HuH-7.5 (cell line): ENCODE results near the gene POTEC.
"Not testable (repeated sequence)": the region's sequence is repeated elsewhere in the genome, so short reads cannot be mapped to it uniquely, and the experiment has no call there.

Experiments used
- DNase-seq: peaks from one replicate; pipeline ENCODE4 v3.0.0; 2011; ENCODE audit warnings: low spot score

The POTEC gene

DNA sequence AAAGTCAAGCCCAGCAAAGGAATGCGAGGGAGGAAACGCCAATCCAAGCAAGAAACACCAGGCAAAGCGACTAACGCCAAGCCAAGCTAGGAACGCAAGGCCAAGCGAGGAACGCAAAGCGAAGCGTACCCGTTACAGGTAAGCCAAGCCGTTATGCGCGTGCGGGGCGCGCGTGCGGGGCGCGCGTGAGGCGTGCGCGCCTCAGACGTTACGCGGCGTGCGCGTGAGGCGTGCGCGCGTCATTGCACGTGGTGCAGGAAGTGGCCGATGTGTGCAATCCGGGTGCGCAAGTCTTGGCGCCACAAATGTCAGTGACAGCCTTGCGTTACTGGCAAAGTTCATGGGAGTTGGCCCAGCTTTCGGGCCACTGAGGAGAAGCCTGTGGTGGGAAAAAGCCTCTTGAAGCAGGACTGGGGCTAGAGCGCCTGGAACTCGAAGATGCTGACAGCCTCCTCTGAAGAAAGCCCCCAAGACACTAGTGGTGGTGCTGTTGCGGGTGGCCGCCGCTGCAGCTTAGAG, at the start of gene POTEC:
TSS of gene POTEC (minus strand) at position 155 of the 519 bp plus-strand sequence. CDS start 454 bp downstream, outside the sequence.
- not testable (repeated sequence) for DNase-seq

DNA sequence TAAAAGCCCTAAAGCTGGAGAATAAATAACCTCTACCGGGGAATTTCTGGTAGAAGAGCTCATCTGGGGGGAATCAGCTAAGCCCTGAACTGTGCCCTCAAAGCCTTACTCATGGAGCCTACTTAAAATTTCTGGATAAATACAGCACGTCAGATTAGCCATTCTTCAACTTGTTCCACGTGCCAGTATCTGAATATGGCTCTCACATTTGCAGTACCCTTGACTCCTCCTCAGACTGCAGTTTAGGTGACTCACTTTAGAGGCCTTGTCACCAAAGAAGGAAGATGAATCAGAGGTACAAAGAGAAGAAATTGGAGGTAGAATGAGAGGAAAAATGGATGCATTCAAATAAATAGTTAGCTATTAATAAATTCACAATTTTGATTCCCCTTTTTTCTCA, 34.6 kb upstream of the POTEC start:
- DNase-seq = no peak

DNA sequence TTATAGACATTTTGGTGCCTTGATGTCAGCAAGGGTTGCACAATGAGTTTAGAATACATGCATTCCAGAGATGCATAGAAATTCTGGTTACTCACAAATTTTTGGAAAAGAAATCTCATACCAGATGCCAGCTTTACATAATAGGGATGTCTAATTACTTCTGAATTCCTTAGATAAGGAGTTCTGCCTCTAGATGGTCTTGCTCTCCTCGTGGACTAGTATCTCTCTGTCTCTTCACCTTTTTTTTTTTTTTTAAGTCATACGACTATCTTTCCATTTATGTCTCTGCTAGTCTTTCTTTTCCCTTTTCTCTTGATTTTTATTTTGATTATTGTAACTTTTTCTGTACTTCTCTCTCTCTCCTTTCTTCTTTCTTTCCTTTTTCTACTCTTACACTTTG, 16.1 kb upstream of the POTEC start:
- not testable (repeated sequence) for DNase-seq

DNA sequence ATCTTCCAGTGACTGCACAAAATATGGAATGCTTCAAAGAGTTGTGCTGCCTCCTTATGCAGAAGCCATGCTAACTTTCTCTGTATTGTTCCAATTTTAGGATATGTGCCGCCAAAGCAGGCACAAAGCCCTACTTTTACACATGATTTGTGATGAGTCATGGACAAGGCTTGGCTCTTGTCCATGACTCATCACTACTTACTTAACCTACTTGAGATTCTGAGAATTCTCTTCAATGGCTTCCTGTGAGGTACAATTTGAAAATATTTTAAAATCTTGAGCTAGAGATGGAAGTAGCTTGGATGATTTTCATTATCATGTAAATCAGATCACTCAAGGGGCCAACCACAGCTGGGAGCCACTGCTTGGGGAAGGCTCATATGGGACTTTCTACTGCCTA, 11.7 kb downstream of the POTEC start:
- not testable (repeated sequence) for DNase-seq

DNA sequence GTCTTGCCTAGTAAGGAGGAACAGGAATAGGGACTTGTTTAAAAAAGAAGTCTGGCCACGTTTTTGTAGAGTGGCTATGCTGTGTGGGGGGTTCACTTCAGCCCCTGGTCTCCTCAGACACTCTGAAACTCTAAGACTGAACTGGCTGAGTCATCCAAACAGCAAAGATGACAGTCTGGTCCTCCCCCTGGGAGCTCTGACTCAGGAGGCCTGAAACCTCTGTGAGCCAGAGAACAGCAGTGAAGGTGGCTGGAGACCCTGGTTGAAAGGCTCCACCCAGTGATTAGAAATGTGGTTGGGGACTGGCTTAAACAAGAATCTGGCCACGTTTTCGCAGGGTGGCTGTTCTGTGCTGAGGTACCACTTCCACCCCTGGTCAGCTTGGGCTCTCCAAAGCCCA, 32.7 kb downstream of the POTEC start:
- DNase-seq = not testable (repeated sequence)

DNA sequence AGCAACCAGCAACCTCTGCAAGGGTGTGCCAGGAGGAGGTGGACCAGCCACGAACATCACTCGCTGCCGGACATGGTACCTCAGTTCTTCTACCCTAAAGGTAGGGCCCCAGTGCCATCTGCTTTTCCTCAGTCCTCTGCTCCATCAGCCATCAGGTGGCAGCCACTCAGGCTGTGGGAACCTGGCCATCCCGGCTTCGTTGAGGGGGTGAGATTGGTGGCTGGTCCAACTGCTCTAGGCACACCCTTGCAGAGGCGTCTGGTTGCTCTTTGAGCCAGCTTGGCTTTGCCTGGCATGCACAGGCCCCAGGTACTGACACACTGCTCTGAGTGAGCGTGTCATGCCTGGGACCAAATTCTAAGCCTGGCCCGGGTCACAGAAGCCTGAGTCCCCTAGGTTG, 39.7 kb downstream of the POTEC start:
- not testable (repeated sequence) for DNase-seq

DNA sequence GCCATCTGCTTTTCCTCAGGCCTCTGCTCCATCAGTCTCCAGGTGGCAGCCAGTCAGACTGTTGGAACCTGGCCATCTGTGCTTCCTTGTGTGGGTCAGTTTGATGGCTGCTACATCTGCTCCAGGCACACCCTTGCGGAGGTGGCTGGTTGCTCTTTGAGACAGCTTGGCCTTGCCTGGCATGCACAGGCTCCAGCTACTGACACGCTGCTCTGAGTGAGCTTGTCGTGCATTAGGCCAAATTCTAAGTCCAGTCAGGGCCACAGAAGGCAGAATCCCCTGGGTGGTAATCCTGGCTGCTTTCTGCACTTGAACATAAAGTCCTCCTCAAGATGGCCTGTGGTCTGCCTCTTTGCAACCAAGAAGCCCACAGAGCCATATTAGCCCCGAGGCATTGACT, 41.5 kb downstream of the POTEC start:
- DNase-seq = not testable (repeated sequence)

DNA sequence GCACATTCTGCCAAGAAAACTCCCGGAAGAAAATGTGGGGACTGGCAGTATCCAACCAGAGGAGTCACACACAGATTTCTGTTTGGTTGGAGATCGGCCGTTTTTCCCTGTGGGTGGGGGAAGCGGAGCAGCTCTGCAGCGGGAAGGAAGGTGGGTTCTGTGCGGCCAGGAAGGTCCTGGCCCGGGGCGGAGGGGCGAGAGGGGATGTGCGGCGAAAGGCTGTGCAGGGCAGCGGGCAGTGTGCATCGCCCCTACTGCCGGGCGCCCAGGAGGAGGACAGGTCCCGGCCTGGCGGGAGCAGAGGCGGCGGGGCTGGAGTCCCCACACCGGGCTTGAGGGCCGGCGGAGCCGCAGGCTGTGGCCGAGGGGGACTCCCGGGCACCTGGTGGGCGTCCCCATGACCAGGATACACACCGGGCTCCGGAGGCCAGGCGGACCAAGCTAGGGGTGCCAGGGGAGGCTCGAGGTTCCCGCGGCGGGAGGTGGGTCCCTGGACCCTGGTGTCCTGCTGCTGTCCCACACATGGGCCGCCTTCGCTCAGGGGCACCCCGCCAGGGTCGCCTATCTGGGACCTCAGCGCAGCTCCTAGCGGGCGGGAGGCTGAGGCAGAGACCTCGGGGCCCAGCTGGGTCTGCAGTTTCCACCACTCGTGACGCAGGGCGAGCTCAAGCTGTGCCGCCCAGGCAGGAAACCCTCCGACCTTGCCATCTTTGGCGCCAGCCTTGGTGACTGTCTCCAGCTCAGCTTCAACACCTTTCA, 54.0 kb downstream of the POTEC start:
- DNase-seq = not testable (repeated sequence)

DNA sequence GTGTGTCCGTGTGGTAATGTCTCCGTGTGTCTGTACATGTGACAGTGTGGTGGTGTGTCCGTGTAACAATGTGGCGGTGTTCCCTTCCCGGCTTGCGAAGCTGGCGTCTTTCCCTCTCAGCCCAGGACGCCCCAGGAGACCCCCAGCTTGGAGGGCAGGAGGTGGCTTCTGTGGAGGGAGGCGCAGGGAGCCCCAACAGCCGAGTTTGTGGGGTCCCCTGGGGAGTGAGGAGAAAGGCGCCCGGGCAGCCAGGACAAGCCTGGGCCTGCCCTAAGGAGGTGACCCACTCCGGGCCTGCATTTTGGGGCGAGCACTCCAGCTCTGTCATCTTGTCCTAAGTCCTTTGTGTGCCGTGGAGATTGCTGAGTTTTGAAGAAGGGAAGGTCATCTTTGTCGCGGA, 54.6 kb downstream of the POTEC start:
- not testable (repeated sequence) for DNase-seq

DNA sequence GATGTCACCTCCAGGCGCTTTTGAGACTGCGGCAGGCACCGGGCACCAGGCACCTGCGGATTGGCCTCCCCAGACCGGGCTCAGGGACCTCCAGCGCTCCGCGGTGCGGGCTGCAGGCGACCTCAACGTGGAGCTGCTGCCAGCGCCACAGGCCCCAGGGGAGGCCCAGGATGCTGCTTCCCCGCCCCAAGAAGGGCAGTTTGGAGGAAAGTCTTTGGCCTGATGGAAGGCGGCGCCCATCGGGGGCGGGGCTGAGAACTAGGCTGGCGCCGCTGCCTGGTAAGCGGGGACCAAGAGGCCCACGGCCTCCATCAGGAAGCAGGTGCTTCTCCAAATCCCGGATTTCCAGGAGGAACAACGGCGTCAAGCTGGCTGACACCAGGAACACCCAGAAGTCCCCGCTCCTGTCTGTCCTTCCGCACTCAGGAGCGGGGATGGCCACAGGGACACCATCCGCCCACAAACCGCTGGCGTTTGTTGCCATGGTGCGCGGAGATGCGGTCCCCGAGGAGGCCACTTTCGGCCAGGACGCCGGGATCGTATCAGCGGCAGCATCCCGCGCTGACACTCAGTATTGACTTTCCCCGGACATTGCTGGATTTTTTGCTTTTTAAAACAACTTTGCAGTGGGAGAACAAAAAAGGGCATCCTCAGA, 56.3 kb downstream of the POTEC start:
- not testable (repeated sequence) for DNase-seq

DNA sequence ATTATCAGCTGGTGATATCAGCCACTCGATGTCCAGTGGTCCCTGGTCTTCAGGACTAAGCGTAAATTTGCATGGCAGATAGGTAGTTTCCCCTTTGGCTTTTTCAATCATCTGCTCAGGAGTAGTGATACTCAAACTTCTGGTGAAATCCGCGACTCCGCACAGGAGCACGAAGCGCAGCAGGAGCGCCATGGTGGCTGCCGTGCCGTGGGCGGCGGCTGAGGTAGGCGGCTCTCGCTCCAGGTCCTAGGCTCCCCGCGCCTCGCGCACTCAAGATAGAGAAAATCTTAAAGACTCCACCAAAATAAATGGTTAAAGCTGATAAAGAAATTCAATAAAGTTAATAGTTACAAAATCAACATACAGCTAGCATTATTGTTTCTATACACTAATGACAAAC, 64.3 kb downstream of the POTEC start:
- DNase-seq = not testable (repeated sequence)

DNA sequence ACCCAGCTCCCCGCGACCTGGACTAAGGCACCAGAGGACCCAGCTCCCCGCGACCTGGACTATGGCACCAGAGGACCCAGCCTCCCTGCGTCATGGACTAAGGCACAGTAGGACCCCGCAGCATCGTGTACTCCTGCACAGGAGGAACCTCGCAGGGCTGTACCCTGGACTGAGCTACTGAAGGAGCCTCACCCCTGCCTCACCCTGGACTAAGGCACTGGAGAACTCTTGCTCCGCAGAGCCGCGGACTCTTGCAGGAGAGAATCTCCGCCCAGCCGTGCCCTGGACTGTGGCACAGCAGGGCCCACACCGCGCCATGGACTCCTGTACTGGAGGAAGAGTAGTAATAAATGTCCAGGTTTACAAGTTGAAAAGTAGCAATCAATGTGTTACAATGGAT, 67.9 kb downstream of the POTEC start:
- not testable (repeated sequence) for DNase-seq

DNA sequence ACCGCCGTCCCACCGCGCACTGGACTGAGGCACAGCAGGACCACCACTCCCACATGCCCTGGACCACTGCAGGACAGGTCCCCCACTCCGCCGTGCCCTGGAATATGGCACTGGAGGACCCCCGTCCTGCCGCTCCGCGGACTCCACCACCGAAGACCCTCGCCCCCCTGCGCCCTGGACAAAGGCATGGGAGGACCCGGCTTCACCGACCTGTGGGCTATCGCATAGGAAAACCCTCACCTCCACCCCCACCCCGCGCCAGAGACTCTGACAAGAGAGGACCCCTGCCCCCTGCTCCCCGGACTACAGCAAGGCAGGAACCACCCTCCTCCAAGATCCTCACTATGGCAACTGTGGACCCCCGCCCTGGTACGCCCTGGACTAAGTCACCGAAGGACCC, 68.6 kb downstream of the POTEC start:
- DNase-seq = not testable (repeated sequence)

DNA sequence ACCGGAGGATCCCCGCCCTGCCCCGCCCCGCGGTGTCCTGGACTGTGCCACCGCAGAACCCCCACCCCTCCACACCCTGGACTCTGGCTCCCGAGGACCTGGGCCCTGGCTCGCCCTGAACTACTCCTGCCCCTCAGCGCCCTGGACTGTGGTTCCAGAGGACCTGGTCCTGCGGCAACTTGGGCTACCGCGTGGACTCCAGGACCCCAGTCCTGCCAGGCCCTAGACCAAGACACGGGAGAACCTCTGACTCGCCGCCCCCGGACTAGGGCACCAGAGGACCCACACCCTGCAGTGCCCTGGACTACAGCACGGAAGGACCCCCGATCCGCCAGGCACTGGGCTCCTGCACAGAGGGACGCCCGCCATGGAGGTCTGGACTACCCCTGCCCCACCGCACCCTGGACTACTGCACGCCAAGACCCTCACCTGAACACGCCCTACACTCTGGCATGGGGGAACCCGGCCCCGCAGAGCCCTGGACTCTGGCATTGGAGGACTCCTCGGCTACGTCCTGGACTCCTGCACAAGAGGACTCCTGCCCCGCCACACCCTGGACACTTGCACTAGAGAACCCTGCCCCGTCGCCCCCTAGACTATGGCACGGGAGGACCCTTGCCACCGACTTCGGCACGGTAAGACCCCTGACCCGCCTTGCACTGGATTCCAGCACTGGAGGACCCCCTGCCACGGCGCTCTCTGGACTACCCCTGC, 69.2 kb downstream of the POTEC start:
- DNase-seq = not testable (repeated sequence)

DNA sequence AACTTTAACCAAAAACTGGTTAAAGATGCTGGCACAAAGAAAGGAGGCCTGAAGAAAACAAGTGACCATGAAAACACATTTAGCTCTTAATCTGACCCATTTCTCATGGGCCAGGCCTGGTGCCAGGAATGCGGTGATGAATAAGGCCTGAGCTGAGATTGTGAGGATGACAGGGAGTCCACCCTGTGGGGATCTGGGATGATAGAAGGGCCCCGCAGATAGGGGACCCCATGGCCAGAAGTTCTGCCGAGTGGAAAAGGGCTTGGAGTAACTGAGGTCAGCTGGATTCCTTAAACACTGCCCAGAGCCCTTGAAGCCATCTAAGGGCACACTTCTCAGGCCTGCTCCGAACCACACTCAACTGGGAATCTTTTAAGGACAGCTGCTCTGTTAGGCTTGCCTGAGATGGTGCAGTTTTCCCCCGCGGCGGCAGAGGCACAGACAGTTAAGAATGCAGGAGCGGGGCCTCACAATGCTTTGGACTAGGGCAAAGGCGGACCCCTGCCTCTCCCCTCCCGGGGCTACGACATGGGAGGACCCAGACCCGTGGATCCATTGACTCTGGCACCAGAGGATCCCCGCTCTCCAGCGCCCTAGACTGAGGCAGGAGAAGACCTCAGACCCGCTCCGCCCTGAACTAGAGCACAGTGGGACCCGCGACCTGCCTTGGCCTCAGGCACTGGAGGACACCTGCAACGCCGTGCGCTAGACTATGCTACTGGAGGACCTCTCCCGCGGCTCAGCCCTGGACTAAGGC, 70.0 kb downstream of the POTEC start:
- not testable (repeated sequence) for DNase-seq

DNA sequence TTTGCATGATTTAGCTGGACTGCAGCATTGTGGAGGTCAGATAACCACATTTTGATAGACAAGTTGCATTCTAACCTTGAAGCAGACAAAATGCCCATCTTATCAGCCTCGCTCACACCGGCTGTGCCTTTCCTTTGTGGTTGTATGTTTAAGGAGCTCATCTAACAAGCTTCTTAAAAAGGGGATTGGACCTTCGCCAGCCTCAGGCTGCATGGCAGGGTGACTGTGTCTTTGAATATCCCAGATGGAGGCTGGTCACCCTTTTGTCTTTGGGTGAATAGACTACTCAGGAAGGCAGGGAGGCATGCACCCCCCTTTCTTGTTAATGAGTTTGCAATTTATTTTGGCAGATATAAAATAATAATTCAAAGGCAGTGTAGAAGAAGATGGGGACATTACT, 72.1 kb downstream of the POTEC start:
- DNase-seq = not testable (repeated sequence)

DNA sequence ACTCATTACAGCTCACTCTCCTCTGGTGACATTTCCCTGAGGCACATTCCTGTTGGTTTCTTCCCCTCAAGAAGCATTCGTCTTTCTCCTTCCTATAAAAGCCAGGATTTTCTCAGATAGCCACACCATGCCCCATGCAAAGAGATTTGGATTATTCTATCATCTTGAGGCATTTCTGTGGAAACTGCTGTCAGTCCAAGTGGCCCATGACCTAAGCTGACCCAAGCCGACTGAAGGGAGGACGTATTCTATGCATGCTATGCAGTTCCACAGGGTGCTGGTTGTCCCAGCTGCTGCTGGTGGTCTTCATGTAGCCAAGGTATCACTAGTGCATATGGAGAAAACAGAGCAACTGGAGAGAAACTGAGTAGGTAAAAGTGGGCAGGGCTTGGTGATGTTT, 73.0 kb downstream of the POTEC start:
- DNase-seq = not testable (repeated sequence)

DNA sequence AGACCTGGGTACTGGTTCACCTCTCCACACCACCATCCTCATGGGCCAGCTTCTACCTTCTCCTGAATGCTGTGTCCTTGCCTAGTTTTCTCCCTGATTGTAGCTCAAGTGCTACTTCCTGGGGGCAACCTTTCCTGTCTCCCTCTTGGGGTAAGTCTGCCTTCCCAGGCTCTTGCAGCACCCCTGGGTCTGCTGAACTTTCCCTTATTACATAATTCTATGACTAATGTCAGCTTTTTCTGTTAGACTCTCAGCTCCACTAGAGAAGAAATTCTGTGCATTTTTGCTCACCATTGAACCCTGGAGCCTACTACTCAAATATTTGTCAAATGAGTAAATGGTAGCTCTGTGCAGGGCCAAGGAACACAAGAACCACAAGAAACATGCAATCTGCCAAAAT, 73.4 kb downstream of the POTEC start:
- not testable (repeated sequence) for DNase-seq

DNA sequence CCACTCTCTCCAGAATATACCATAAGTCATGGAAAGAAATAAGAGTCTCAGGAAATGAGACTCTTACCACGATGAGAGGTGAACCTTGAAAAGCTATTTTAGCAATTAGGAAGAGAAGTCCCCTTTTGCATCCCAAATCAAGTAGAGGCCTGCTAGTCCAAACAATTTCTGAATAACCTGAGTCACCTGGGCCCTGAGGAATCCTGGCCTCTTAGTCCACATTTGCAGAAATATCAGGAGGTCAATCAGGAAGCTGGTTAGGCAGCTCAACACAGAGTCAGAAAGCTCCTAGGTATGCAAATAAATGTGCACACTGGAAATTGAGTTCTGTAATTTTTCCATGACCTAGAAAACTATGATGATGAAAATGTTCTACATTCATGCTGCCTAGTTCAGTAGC, 77.4 kb downstream of the POTEC start:
- DNase-seq = not testable (repeated sequence)
